WERI-Rb-1 (cell line): ENCODE data around the gene POU6F2.

ENCODE experiments used
- DNase-seq: peaks from one replicate; pipeline ENCODE4 v3.0.0-alpha.2; 2020
- H3K27ac ChIP-seq: fragments of 250-450 bp; sonication (Bioruptor Pico); 2 replicates; pipeline ENCODE4 v1.5.1; 2020; ENCODE audit warnings: mild to moderate bottlenecking, moderate library complexity
- H3K27me3 ChIP-seq: fragments of 250-450 bp; sonication (Bioruptor Pico); 2 replicates; pipeline ENCODE4 v1.5.1; 2021; ENCODE audit warnings: mild to moderate bottlenecking, low read depth, moderate library complexity; ENCODE audit not compliant: insufficient read depth, severe bottlenecking
- H3K36me3 ChIP-seq: fragments of 250-450 bp; sonication (Bioruptor Pico); 2 replicates; pipeline ENCODE4 v1.5.1; 2020; ENCODE audit warnings: mild to moderate bottlenecking, moderate library complexity
- H3K4me3 ChIP-seq: 2 replicates; pipeline ENCODE4 v1.5.1; 2011; ENCODE audit warnings: low read depth, mild to moderate bottlenecking, control low read depth, low read length
- H3K9me3 ChIP-seq: fragments of 250-450 bp; sonication (Bioruptor Pico); 2 replicates; pipeline ENCODE4 v1.5.1; 2021; ENCODE audit warnings: mild to moderate bottlenecking, moderate library complexity; ENCODE audit not compliant: severe bottlenecking
- TF ChIP-seq, protein P1 (sequence below): IDR thresholded peaks from 2 replicates; pipeline ENCODE4 v1.5.1; 2011; ENCODE audit warnings: low read depth, mild to moderate bottlenecking, control low read depth, inconsistent platforms, low read length

Gene POU6F2

GRCh38 chr7:38964921-38965320 is 12.8 kb upstream of the POU6F2 start:
- Histone ChIP-seq H3K27ac (no peak overlapping the region), H3K4me3 (no peak overlapping the region), H3K36me3 (no peaks in the 10 kb centered on the region), H3K27me3 (no peaks in the 10 kb centered on the region), H3K9me3 (no peaks in the 10 kb centered on the region)
- TF ChIP-seq, protein P1, sequence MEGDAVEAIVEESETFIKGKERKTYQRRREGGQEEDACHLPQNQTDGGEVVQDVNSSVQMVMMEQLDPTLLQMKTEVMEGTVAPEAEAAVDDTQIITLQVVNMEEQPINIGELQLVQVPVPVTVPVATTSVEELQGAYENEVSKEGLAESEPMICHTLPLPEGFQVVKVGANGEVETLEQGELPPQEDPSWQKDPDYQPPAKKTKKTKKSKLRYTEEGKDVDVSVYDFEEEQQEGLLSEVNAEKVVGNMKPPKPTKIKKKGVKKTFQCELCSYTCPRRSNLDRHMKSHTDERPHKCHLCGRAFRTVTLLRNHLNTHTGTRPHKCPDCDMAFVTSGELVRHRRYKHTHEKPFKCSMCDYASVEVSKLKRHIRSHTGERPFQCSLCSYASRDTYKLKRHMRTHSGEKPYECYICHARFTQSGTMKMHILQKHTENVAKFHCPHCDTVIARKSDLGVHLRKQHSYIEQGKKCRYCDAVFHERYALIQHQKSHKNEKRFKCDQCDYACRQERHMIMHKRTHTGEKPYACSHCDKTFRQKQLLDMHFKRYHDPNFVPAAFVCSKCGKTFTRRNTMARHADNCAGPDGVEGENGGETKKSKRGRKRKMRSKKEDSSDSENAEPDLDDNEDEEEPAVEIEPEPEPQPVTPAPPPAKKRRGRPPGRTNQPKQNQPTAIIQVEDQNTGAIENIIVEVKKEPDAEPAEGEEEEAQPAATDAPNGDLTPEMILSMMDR = no peak
- DNase-seq = no peak

GRCh38 chr7:38973760-38974159 is 3.9 kb upstream of the POU6F2 start:
- no peaks in the 10 kb centered on the region for H3K9me3 ChIP-seq
- no peaks in the 10 kb centered on the region for H3K27me3 ChIP-seq
- TF ChIP-seq, protein P1 = no peak
- H3K27ac ChIP-seq = no peak overlapping the region
- H3K36me3 ChIP-seq = no peaks in the 10 kb centered on the region
- no peak overlapping the region for H3K4me3 ChIP-seq
- no peak for DNase-seq

DNA sequence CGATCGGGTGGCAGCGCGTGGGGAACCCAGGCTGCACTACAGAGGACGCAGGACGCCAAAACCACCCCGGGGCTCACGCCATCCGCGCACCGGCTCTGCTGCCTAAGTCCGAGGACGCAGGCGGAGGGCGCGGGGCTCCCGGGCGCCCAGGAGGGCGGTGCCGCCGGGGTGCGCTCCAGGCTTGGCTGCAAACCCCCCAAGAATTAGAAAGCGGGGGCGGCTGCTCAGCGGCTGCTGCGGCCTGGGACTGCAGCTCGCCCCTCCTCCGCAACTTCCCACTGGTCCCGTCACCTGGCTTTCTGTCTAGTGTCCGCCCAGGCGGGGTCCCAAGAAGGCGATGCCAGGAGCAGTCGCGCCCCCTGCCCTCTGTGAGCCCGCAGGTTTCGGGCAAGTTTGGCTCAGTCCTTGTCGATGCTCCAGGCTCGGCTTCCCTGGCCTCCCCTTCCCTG is 1.7 kb upstream of the POU6F2 start:
- DNase-seq = no peak
- no peaks in the 10 kb centered on the region for H3K36me3 ChIP-seq
- TF ChIP-seq, protein P1 = no peak
- no peak overlapping the region for H3K4me3 ChIP-seq
- H3K27me3 ChIP-seq = no peaks in the 10 kb centered on the region
- H3K27ac ChIP-seq = no peak overlapping the region
- no peaks in the 10 kb centered on the region for H3K9me3 ChIP-seq

DNA sequence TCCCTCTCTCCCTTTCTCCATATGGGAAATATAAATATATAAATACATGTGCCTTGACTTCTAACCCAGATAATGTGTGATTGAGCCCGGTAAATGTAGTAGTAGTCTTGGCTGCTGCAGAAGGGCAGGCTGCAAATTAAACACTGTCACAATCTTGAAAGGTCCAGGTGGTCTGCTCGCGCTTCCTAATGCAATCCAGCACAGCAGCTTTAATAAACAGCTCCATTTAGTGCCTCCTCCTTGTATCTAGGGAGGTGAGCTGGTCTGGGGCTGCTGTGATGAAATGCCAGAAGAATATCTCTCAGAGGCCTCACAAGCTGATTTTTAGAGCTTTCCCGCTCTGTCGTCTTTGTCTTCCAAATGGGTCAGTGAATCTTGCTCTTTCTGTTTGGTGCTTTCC is 782 bp downstream of the POU6F2 start:
- Histone ChIP-seq H3K36me3 (no peaks in the 10 kb centered on the region), H3K27ac (no peak overlapping the region), H3K27me3 (no peaks in the 10 kb centered on the region), H3K4me3 (no peak overlapping the region), H3K9me3 (no peaks in the 10 kb centered on the region)
- DNase-seq = no peak
- TF ChIP-seq, protein P1 = no peak

DNA sequence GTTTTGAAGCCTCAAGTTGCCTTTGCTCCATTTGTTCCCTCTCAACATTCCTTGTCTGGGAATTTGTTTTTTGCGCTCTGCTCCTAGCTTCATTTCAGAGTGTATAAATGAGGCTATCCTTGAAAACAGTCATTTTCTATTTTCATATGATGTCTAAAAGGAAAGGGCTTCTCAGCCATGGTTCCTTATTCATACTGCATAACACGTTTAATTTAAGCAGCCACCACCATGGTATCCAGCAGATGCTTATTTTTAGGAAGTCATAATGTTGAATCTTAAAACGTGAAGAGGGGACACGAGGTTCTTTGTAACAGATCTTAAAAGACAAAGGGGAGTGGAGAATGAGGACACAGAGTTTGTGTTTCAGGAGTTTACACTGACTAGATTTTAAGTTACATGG is 14.5 kb downstream of the POU6F2 start:
- no peak overlapping the region for H3K4me3 ChIP-seq
- H3K9me3 ChIP-seq = no peaks in the 10 kb centered on the region
- TF ChIP-seq, protein P1 = no peak
- no peak overlapping the region for H3K27ac ChIP-seq
- H3K36me3 ChIP-seq = no peaks in the 10 kb centered on the region
- no peak for DNase-seq
- no peaks in the 10 kb centered on the region for H3K27me3 ChIP-seq

DNA sequence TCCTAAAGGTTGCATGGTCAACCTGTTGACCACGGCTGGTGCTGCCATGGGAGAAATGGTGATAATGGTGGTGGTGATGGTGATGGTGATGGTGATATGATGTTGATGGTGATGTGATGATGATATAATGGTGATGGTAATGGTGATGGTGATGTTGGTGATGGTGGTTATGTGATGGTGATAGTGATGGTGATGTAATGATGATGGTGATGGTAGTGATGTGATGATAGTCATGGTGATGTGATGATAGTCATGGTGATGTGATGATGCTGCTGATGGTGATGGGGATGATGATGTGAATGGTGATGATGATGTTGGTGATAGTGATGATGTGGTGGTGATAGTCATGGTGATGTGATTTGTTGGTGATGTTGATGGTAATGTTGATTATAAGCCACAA is 23.9 kb downstream of the POU6F2 start:
- TF ChIP-seq, protein P1 = no peak
- DNase-seq = no peak
- Histone ChIP-seq H3K27ac (no peak overlapping the region), H3K27me3 (no peaks in the 10 kb centered on the region), H3K36me3 (no peaks in the 10 kb centered on the region), H3K4me3 (no peak overlapping the region), H3K9me3 (no peaks in the 10 kb centered on the region)
